SU-DHL-6 (cell line): Measurements from ENCODE around the gene NCKAP5.

ENCODE experiments used
- H2AFZ ChIP-seq: fragments of 200-600 bp; sonication (generic); 2 replicates; pipeline ENCODE4 v1.6.1; 2014; ENCODE audit warnings: low read depth, mild to moderate bottlenecking, moderate library complexity, mixed read lengths, antibody characterized with exemption, low read length; ENCODE audit not compliant: severe bottlenecking
- H3F3A ChIP-seq: fragments of 200-600 bp; shearing (Covaris generic); 2 replicates; pipeline ENCODE4 v1.6.0; 2016; ENCODE audit warnings: antibody characterized with exemption, mild to moderate bottlenecking; ENCODE audit not compliant: insufficient read depth
- H3K27ac ChIP-seq: fragments of 200-600 bp; sonication (generic); 2 replicates; pipeline ENCODE4 v1.5.1; 2016; ENCODE audit warnings: low read depth, mild to moderate bottlenecking, low read length, moderate library complexity, mixed read lengths
- H3K27me3 ChIP-seq: fragments of 200-600 bp; sonication (generic), shearing (Covaris generic); 2 replicates; pipeline ENCODE4 v1.6.0; 2014; ENCODE audit warnings: mild to moderate bottlenecking, low read length
- H3K36me3 ChIP-seq: fragments of 200-600 bp; sonication (generic); 2 replicates; pipeline ENCODE4 v1.6.1; 2014; ENCODE audit warnings: mild to moderate bottlenecking, low read length, mixed read lengths
- H3K4me2 ChIP-seq: fragments of 300-600, 200-600 bp; shearing (Covaris generic), sonication (generic); 2 replicates; pipeline ENCODE4 v1.6.0; 2014; ENCODE audit warnings: low read length, low read depth, mild to moderate bottlenecking; ENCODE audit not compliant: poor library complexity, severe bottlenecking
- H3K4me3 ChIP-seq: fragments of 200-600 bp; sonication (generic); 2 replicates; pipeline ENCODE4 v1.5.1; 2014; ENCODE audit warnings: antibody characterized with exemption, low read length, mild to moderate bottlenecking, mixed read lengths; ENCODE audit not compliant: insufficient read depth, poor library complexity, severe bottlenecking
- H3K79me2 ChIP-seq: fragments of 200-600 bp; sonication (generic); 2 replicates; pipeline ENCODE4 v1.6.1; 2014; ENCODE audit warnings: mild to moderate bottlenecking, low read length, moderate library complexity; ENCODE audit not compliant: insufficient read depth
- H3K9ac ChIP-seq: fragments of 200-600 bp; sonication (generic); 2 replicates; pipeline ENCODE4 v1.7.0; 2014; ENCODE audit warnings: mild to moderate bottlenecking, low read length
- H3K9me2 ChIP-seq: fragments of 200-600 bp; sonication (generic); replicated peaks from 2 replicates; pipeline ENCODE4 v1.6.1; 2014; ENCODE audit warnings: low read length; ENCODE audit not compliant: insufficient read depth
- H3K9me3 ChIP-seq: fragments of 200-600 bp; sonication (generic); 2 replicates; pipeline ENCODE4 v1.6.1; 2014; ENCODE audit warnings: low read length, mixed read lengths; ENCODE audit not compliant: insufficient read depth
- H4K20me1 ChIP-seq: fragments of 200-600 bp; sonication (generic); 2 replicates; pipeline ENCODE4 v1.6.1; 2014; ENCODE audit warnings: low read depth, mild to moderate bottlenecking, antibody characterized with exemption, low read length, moderate library complexity, mixed read lengths
- CTCF ChIP-seq: fragments of 200-600 bp; sonication (generic); IDR thresholded peaks from one replicate; pipeline ENCODE4 v1.5.1; 2017; ENCODE audit warnings: antibody characterized with exemption, mild to moderate bottlenecking, low read length, moderate library complexity; ENCODE audit not compliant: insufficient read depth, poor library complexity, severe bottlenecking
- EZH2phosphoT487 ChIP-seq: fragments of 200-600 bp; sonication (generic), shearing (Covaris generic); conservative IDR thresholded peaks from 2 replicates; pipeline ENCODE4 v1.6.1; 2018; ENCODE audit warnings: mild to moderate bottlenecking, antibody characterized with exemption, low read length, moderate library complexity, mixed read lengths

The NCKAP5 gene

GRCh38 chr2:132971310-132972061, 596.8 kb downstream of the NCKAP5 start:
- no peaks in the 10 kb centered on the region for H3K79me2 ChIP-seq
- no peaks in the 10 kb centered on the region for H3K9me2 ChIP-seq
- no peak overlapping the region for H3K27ac ChIP-seq
- no peak for TF ChIP-seq CTCF
- TF ChIP-seq EZH2phosphoT487 = no peak
- H3F3A ChIP-seq = no peaks in the 10 kb centered on the region
- no peak overlapping the region for H3K9ac ChIP-seq
- H3K27me3 ChIP-seq = no peaks in the 10 kb centered on the region
- H3K9me3 ChIP-seq = no peaks in the 10 kb centered on the region
- no peak overlapping the region for H3K4me3 ChIP-seq
- no peaks in the 10 kb centered on the region for H4K20me1 ChIP-seq
- no peaks in the 10 kb centered on the region for H3K36me3 ChIP-seq
- no peak overlapping the region for H2AFZ ChIP-seq
- H3K4me2 ChIP-seq = no peak overlapping the region

GRCh38 chr2:132969371-132969985, 598.8 kb downstream of the NCKAP5 start:
- no peaks in the 10 kb centered on the region for H3K9me2 ChIP-seq
- no peaks in the 10 kb centered on the region for H3K36me3 ChIP-seq
- no peaks in the 10 kb centered on the region for H3K27me3 ChIP-seq
- no peaks in the 10 kb centered on the region for H3K79me2 ChIP-seq
- no peak overlapping the region for H3K4me2 ChIP-seq
- H3K9ac ChIP-seq = no peak overlapping the region
- H2AFZ ChIP-seq = no peak overlapping the region
- H4K20me1 ChIP-seq = no peaks in the 10 kb centered on the region
- H3F3A ChIP-seq = no peaks in the 10 kb centered on the region
- H3K4me3 ChIP-seq = no peak overlapping the region
- TF ChIP-seq EZH2phosphoT487 (no peak), CTCF (no peak)
- no peaks in the 10 kb centered on the region for H3K9me3 ChIP-seq
- no peak overlapping the region for H3K27ac ChIP-seq

GRCh38 chr2:132965460-132965859, 602.8 kb downstream of the NCKAP5 start:
- TF ChIP-seq EZH2phosphoT487 = no peak
- no peaks in the 10 kb centered on the region for H3F3A ChIP-seq
- no peaks in the 10 kb centered on the region for H3K27me3 ChIP-seq
- H3K79me2 ChIP-seq = no peaks in the 10 kb centered on the region
- no peaks in the 10 kb centered on the region for H3K36me3 ChIP-seq
- no peak overlapping the region for H2AFZ ChIP-seq
- no peaks in the 10 kb centered on the region for H4K20me1 ChIP-seq
- no peaks in the 10 kb centered on the region for H3K9me3 ChIP-seq
- H3K4me2 ChIP-seq = no peak overlapping the region
- H3K9ac ChIP-seq = no peak overlapping the region
- no peak overlapping the region for H3K4me3 ChIP-seq
- H3K27ac ChIP-seq = no peak overlapping the region
- H3K9me2 ChIP-seq = no peaks in the 10 kb centered on the region

- Histone ChIP-seq H3K27me3 (no peaks in the 10 kb centered on the region), H3K9ac (no peak overlapping the region), H2AFZ (no peak overlapping the region), H3K4me2 (no peak overlapping the region), H3F3A (no peaks in the 10 kb centered on the region), H3K9me2 (no peaks in the 10 kb centered on the region), H3K4me3 (no peak overlapping the region), H3K27ac (no peak overlapping the region), H3K9me3 (no peaks in the 10 kb centered on the region), H3K36me3 (no peaks in the 10 kb centered on the region), H3K79me2 (no peaks in the 10 kb centered on the region), H4K20me1 (no peaks in the 10 kb centered on the region)
- TF ChIP-seq EZH2phosphoT487 = no peak
- TF ChIP-seq CTCF = no peak
Measured at GRCh38 chr2:132963161-132963560, 605.1 kb downstream of the NCKAP5 start.
